Effector memory CD4-positive, alpha-beta T cell (primary cell): Measurements from ENCODE around the gene DHRS13.
"Not testable (repeated sequence)": the region's sequence is repeated elsewhere in the genome, so short reads cannot be mapped to it uniquely, and the experiment has no call there.

Experiments used
- DNase-seq, 3 donors: peaks; one replicate each; pipeline ENCODE4 v3.0.0-alpha.2; 2020
- H3K27ac ChIP-seq: 2 replicates; pipeline ENCODE4 v1.7.0; 2013; ENCODE audit warnings: mild to moderate bottlenecking, low read length, moderate library complexity; ENCODE audit not compliant: insufficient read depth, poor library complexity, severe bottlenecking
- H3K27me3 ChIP-seq: replicated peaks from 2 replicates; pipeline ENCODE4 v1.7.0; 2013; ENCODE audit warnings: mild to moderate bottlenecking, low read length; ENCODE audit not compliant: insufficient read depth, control insufficient read depth, poor library complexity, severe bottlenecking
- H3K36me3 ChIP-seq: 2 replicates; pipeline ENCODE4 v1.7.0; 2013; ENCODE audit warnings: mild to moderate bottlenecking, low read length, moderate library complexity; ENCODE audit not compliant: control insufficient read depth, insufficient read depth
- H3K4me1 ChIP-seq: 2 replicates; pipeline ENCODE4 v1.7.0; 2013; ENCODE audit warnings: low read length, mild to moderate bottlenecking; ENCODE audit not compliant: control insufficient read depth, insufficient read depth, poor library complexity, severe bottlenecking
- H3K4me3 ChIP-seq: 2 replicates; pipeline ENCODE4 v1.7.0; 2013; ENCODE audit warnings: low read length, low read depth, mild to moderate bottlenecking; ENCODE audit not compliant: insufficient read depth, poor library complexity, severe bottlenecking
- H3K9me3 ChIP-seq: 2 replicates; pipeline ENCODE4 v1.7.0; 2013; ENCODE audit warnings: mild to moderate bottlenecking, low read length, moderate library complexity; ENCODE audit not compliant: control insufficient read depth

DHRS13 gene

GRCh38 chr17:28906276-28906675, 3.4 kb upstream of the DHRS13 start:
- peaks cover 53% of the 10 kb centered on the region for H3K36me3 ChIP-seq
- DNase-seq = no peak
- peaks cover 11% of the 10 kb centered on the region for H3K4me1 ChIP-seq
- no peak overlapping the region for H3K4me3 ChIP-seq
- no peaks in the 10 kb centered on the region for H3K9me3 ChIP-seq
- H3K27ac ChIP-seq = no peak overlapping the region
- H3K27me3 ChIP-seq = no peaks in the 10 kb centered on the region

- Histone ChIP-seq H3K4me1 (peaks cover 15% of the 10 kb centered on the region), H3K9me3 (no peaks in the 10 kb centered on the region), H3K36me3 (peaks cover 39% of the 10 kb centered on the region), H3K4me3 (no peak overlapping the region), H3K27me3 (no peaks in the 10 kb centered on the region), H3K27ac (no peak overlapping the region)
- DNase-seq = no peak
These were observed 1.9 kb upstream of the DHRS13 start for GRCh38 chr17:28904800-28905199.

- H3K27ac ChIP-seq = peak overlapping the region; percentile 48
- not testable (repeated sequence) for H3K27me3 ChIP-seq, H3K9me3 ChIP-seq, DNase-seq, H3K4me3 ChIP-seq
- H3K36me3 ChIP-seq = peaks cover 26% of the 10 kb centered on the region
- H3K4me1 ChIP-seq = peaks cover 18% of the 10 kb centered on the region
These were observed 615 bp upstream of the DHRS13 start for GRCh38 chr17:28903546-28903841.

DNA sequence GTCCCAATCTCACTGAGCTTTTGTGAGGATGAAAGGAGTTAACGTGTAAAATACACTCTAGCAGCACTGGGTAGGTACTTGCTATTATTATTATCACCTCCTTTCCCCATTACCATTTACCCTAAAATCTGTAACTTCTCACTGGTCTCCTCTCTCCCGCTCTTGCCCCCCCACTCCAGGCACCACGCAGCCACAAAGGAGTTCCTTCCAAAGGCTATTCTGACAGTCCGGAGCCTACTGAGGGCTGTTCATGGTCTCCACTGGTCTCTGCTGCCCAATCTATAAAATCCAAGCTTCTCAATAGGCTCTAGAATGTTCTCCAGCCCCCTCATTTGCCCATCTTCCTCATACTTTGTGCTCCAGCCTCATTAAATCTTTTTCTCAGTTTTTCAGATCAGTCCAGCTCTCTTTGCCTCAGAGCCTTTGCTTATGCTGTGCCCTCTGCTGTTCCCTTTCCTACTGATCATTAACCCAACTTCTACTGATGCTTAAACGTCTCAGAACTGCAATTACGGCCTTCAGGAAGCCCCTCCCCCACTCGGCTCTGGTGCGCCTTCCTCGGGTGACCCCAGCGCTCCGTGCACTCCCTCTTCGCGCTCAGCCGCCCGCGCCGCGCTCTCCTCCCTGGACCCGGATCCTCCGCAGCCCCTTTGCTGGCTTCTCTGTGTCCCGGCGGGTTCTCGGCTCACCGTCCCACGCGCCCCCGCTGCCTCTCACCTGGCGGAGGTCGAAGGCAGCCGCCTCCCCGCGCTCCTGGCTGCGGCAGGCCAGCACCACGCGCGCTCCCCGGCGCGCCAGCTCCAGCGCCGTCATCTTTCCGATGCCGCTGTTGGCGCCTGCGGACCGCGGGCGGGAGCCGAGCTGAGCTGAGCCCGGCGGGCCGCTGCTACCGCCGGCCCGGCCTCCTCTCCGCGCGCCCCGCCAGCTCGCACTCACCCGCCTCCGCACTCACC, 737 bp downstream of the DHRS13 start:
- peaks cover 14% of the 10 kb centered on the region for H3K36me3 ChIP-seq
- DNase-seq = no peak
- H3K27ac ChIP-seq = peak overlapping the region; percentile 78

GRCh38 chr17:28900986-28901726, 1.7 kb downstream of the DHRS13 start:
- H3K36me3 ChIP-seq = peaks cover 5% of the 10 kb centered on the region
- H3K4me1 ChIP-seq = peaks cover 32% of the 10 kb centered on the region
- no peaks in the 10 kb centered on the region for H3K27me3 ChIP-seq
- H3K4me3 ChIP-seq = peak overlapping the region; percentile 71
- no peak overlapping the region for H3K27ac ChIP-seq
- no peak for DNase-seq
- no peaks in the 10 kb centered on the region for H3K9me3 ChIP-seq

More for the DNA sequence above, 737 bp downstream of the DHRS13 start:
- Histone ChIP-seq H3K9me3 (no peaks in the 10 kb centered on the region), H3K4me3 (peak overlapping the region; percentile 71), H3K4me1 (peaks cover 27% of the 10 kb centered on the region), H3K27me3 (no peaks in the 10 kb centered on the region)

- Histone ChIP-seq H3K27me3 (no peaks in the 10 kb centered on the region), H3K4me1 (peaks cover 39% of the 10 kb centered on the region), H3K27ac (no peak overlapping the region), H3K4me3 (no peak overlapping the region), H3K36me3 (no peaks in the 10 kb centered on the region), H3K9me3 (no peaks in the 10 kb centered on the region)
- no peak for DNase-seq
These were observed 3.6 kb downstream of the DHRS13 start for GRCh38 chr17:28899212-28899815.

DNA sequence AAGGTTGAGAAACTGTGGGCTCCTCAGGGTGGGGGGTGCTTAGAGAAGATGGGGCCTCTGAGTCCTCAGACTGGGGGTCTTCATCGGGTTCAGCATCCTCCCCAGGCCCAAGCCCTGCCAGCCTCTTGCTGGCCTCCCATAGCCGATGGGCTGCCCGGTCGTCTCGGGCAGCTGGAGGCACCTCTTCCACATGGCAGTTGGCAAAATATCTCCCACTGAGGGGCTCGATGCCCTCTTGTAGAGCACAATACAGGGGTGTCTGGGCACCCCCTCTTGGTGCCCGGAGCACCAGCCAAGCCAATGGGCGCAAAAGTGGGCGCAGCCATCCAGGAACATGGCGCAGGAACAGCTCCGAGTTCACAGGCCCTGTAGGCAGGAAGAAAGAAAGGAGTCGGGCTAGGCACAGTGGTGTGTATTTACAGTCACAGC, 4.3 kb downstream of the DHRS13 start:
- Histone ChIP-seq H3K27me3 (no peaks in the 10 kb centered on the region), H3K4me3 (peak overlapping the region; percentile 96), H3K27ac (peak overlapping the region; percentile 89), H3K4me1 (peaks cover 42% of the 10 kb centered on the region), H3K9me3 (no peaks in the 10 kb centered on the region), H3K36me3 (no peaks in the 10 kb centered on the region)
- no peak for DNase-seq

DNA sequence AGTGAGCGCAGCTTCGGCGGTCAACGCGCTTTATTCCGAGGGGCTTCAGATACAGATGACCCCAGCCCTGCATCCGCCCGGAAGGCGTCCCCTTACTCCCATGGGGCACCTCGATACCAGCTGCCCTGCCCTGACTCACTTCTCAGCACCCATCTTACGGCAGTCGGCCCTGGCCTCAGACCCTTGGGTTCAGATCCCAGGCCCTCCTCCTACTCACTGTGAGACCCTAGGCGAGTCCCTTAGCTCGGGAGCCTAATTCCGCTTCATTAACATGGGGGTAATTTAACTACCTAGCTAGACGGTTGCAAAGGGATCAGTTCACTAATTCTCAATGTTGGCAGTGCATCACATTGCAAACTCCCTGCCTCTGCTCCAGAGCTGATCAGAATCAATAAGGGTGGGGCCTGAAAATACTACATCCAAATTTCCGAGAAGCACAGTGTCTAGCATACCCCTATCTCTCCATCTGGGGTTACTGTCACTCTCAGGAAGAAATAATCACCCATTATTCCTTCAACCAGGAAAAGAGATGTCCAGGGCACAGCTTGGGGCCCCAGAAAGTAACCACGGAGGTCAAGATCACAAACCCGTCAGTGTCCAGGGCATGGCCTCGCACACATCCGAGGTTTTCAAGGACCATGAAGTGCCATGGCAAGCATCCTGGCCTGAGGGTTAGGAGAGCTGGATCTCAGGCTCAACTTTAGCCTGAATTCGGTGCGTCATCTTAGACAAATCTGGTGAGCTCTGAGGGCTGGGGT, 4.9 kb downstream of the DHRS13 start:
- peak overlapping the region; percentile 89 for H3K27ac ChIP-seq
- no peaks in the 10 kb centered on the region for H3K27me3 ChIP-seq
- H3K4me3 ChIP-seq = peak overlapping the region; percentile 96
- no peaks in the 10 kb centered on the region for H3K9me3 ChIP-seq
- no peaks in the 10 kb centered on the region for H3K36me3 ChIP-seq
- H3K4me1 ChIP-seq = peaks cover 44% of the 10 kb centered on the region
- DNase-seq = no peak

DNA sequence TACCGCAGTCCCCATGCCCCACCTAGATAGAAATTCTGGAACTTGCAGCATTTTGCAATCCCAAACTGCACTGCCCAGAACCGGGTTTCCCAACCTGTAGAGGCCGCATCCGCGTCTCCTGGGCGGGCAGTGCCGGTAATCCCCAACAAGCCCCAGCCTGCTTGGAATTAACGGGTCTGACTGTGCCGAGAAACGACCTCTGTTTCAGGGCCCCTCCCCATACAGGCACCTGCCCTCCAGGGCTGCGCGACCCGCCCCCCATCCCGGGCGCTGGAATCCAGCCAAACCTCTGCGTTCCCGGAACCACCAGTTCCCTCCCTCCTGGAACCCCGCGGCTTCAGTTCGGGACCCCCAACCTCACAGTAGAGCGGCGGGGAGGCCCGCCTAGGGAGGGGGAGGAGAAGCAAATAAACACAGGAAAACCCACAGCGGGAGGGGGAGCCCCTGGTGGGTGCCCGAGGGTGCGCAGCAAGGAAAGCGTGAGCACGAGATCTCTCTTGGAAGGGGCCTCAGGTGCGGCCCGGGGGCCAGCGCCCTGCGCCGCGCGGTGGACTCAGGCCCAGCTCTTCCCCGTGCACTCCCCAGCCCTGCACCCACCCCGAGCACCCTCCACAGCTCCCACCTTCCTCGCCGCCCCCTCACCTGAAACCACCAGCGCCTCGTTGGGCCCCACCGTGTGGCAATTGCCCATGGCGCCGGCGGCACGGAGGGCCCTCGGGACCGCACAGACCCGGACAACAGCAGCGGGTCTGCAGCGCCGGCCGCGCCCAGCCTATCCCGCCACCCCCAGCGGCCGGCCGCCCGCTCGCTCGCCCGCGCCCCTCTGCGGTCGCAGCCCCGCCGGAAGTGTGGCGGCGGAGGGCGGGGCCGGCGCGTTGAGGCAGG, 5.8 kb downstream of the DHRS13 start, which contains the start of gene FLOT2:
Gene FLOT2, minus strand, starts transcription at position 850 of the 885 bp plus-strand sequence. Its CDS starts 159 bp downstream, at position 691.
- Histone ChIP-seq H3K27me3 (no peaks in the 10 kb centered on the region), H3K36me3 (no peaks in the 10 kb centered on the region), H3K27ac (peak within 1 kb of the TSS; percentile 89), H3K9me3 (no peaks in the 10 kb centered on the region), H3K4me1 (peaks cover 50% of the 10 kb centered on the region), H3K4me3 (peak within 1 kb of the TSS; percentile 96)
- DNase-seq = peak; percentile 34 to 56 (median 54)
